ENCODE measurements around the gene USP25. TPM values are rescaled to one million over a fixed set of nuclear protein-coding genes. Genes with fewer than 3 reads are reported as not detected.

USP25 gene
- total and polyA plus RNA-seq, 2 of the 8 experiments (the other 6 are each of a cell fraction or from before 2014, with no cell fraction given) = 11.2 to 48.1 TPM

DNA sequence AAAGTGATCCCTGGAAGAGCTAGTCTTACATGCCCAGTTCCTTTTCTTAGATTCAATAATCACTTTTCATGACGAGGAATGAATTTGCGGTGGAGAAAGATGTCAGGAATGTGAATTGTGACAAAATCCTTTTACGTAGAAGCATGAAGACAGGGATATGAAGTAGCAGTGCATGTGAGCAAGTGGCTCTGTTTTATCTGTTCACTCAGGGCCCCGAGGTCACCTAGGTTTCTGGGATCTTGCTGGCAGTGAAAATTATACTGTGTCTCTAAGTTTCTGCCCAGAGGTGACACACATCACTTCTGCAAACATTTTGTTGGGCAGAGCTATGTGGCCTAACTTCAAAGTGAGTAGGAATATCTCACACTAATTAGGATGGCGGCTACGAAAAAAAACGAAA is 79.3 kb downstream of the USP25 start:
- H3K4me3 ChIP-seq (ENCODE audit: extremely low read depth in 1 of 4, insufficient read depth in 2 of 4, low read depth in 3 of 4, low read length in 4 of 4) = no peak overlapping the region
- no peak overlapping the region for H3K27ac ChIP-seq (ENCODE audit: low read depth, low read length)
- H3K4me1 ChIP-seq (replicated peaks in 1 of 4; ENCODE audit: control insufficient read depth in 3 of 4, insufficient read depth in 4 of 4, low read length in 3 of 4) = peaks cover 0 to 4% (median 3%) of the 10 kb centered on the region in 4 experiments; a peak in 4 of 7 replicates
- peaks cover 0 to 20% (median 10%) of the 10 kb centered on the region in 4 experiments; a peak in 4 of 8 replicates for H3K36me3 ChIP-seq (ENCODE audit: control insufficient read depth in 2 of 4, insufficient read depth in 4 of 4, low read length in 3 of 4)
- H3K9me3 ChIP-seq (ENCODE audit: insufficient read depth in 2 of 2, low read depth in 1 of 2, low read length in 1 of 2) = peaks cover 2 to 9% of the 10 kb centered on the region in 2 experiments; a peak in 1 of 4 replicates
- no peaks in the 10 kb centered on the region for H3K27me3 ChIP-seq (replicated peaks in 1 of 4; ENCODE audit: control insufficient read depth in 3 of 4, extremely low read depth in 1 of 4, insufficient read depth in 3 of 4, low read length in 3 of 4)
- H3K56ac ChIP-seq (replicated peaks; ENCODE audit: insufficient read length, low read depth, low read length) = no peak overlapping the region
- ChIA-PET CTCF (ENCODE audit: partially characterized antibody) (no interaction called here), POLR2A (ENCODE audit: partially characterized antibody) (no interaction called here)
- no peak overlapping the region for H2BK12ac ChIP-seq (ENCODE audit: low read depth, low read length)
- no peak overlapping the region for H2AFZ ChIP-seq (ENCODE audit: low read length)
- H2BK120ac ChIP-seq (replicated peaks; ENCODE audit: low read depth, low read length) = no peak overlapping the region
- peaks cover 3 to 18% of the 10 kb centered on the region in 2 experiments; a peak in 3 of 4 replicates for H3K79me2 ChIP-seq (ENCODE audit: control insufficient read depth in 1 of 2, insufficient read depth in 2 of 2, low read length in 2 of 2)
- H3K23ac ChIP-seq (ENCODE audit: insufficient read length) = no peak overlapping the region
- no peak overlapping the region for H4K8ac ChIP-seq (ENCODE audit: extremely low read depth, insufficient read depth, low read length)
- H3K23me2 ChIP-seq (ENCODE audit: low read depth, low read length) = no peaks in the 10 kb centered on the region
- FAIRE-seq = no peak
- H2BK5ac ChIP-seq (ENCODE audit: low read depth, low read length) = no peak overlapping the region
- H3K9ac ChIP-seq (replicated peaks in 1 of 4; ENCODE audit: extremely low read depth in 1 of 4, low read depth in 3 of 4, low read length in 3 of 4) = no peak overlapping the region
- no peak overlapping the region for H3K14ac ChIP-seq (ENCODE audit: insufficient read length)
- no peaks in the 10 kb centered on the region for H4K20me1 ChIP-seq (replicated peaks in 1 of 2; ENCODE audit: control insufficient read depth in 1 of 2, insufficient read depth in 2 of 2, low read length in 2 of 2)
- no peak overlapping the region for H2BK20ac ChIP-seq (ENCODE audit: low read length)
- H3K18ac ChIP-seq (ENCODE audit: extremely low read depth, low read length) = no peak overlapping the region
- 95% methylated on average over 7 of the region's 7 CpGs; no CpG with 5 or more reads in 1 of the 2 experiments for WGBS, 2 experiments (ENCODE audit: extremely low coverage in 1 of 2, insufficient coverage in 1 of 2, insufficient read length in 1 of 2, insufficient replicate concordance in 2 of 2, low coverage in 1 of 2, low lambda C conversion rate in 2 of 2, missing lambda C conversion rate in 1 of 2)
- H3K79me1 ChIP-seq (ENCODE audit: low read depth, low read length) = no peaks in the 10 kb centered on the region; the same call in 1 of the 2 replicates
- no peak overlapping the region for H3K4me2 ChIP-seq (ENCODE audit: insufficient read depth in 1 of 2, low read depth in 2 of 2, low read length in 2 of 2)
- H4K91ac ChIP-seq (replicated peaks; ENCODE audit: insufficient read length, low read length) = no peak overlapping the region
- no peak overlapping the region for H4K5ac ChIP-seq (ENCODE audit: insufficient read length, low read depth, low read length)
- no peak overlapping the region for H3K4ac ChIP-seq (replicated peaks; ENCODE audit: insufficient read length, low read depth, low read length)
- H2AK5ac ChIP-seq (ENCODE audit: low read depth, low read length) = no peak overlapping the region
- DNase-seq (ENCODE audit: low read depth in 1 of 2, low spot score in 2 of 2) = no peak
- no peak overlapping the region for H2BK15ac ChIP-seq (ENCODE audit: low read length)
- TF ChIP-seq BRCA1 (IDR thresholded peaks at IDR 0.05; ENCODE audit: low read depth, low read length) (no peak), HDAC2 (IDR thresholded peaks at IDR 0.05; ENCODE audit: borderline replicate concordance in 1 of 2, low read depth in 2 of 2, low read length in 2 of 2) (no peak), TBP (IDR thresholded peaks at IDR 0.05; ENCODE audit: low read depth, low read length) (no peak), KDM5A (IDR thresholded peaks at IDR 0.05; ENCODE audit: low read length) (no peak), SP4 (IDR thresholded peaks at IDR 0.05; ENCODE audit: low read length) (no peak), HDAC6 (IDR thresholded peaks at IDR 0.05; ENCODE audit: low read depth, low read length) (no peak), PHF8 (conservative IDR thresholded peaks at IDR 0.05; ENCODE audit: low read depth, low read length) (no peak), KDM1A (IDR thresholded peaks at IDR 0.05; ENCODE audit: borderline replicate concordance, low read length) (no peak), SP2 (IDR thresholded peaks at IDR 0.05; ENCODE audit: low read length) (no peak), TEAD4 (IDR thresholded peaks at IDR 0.05; ENCODE audit: low read depth, low read length) (no peak), RXRA (IDR thresholded peaks at IDR 0.05; ENCODE audit: insufficient read depth, low read depth, low read length) (no peak), TAF1 (IDR thresholded peaks at IDR 0.05; ENCODE audit: low read depth, low read length) (no peak), JUND (IDR thresholded peaks at IDR 0.05; ENCODE audit: low read length) (no peak)
- TF ChIP-seq, protein P1, sequence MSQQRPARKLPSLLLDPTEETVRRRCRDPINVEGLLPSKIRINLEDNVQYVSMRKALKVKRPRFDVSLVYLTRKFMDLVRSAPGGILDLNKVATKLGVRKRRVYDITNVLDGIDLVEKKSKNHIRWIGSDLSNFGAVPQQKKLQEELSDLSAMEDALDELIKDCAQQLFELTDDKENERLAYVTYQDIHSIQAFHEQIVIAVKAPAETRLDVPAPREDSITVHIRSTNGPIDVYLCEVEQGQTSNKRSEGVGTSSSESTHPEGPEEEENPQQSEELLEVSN (IDR thresholded peaks at IDR 0.05) = no peak

Data from H1 (cell line).